ENCODE results near the gene HOXA6.

The HOXA6 gene

GRCh38 chr7:27184337-27185012 is 36.9 kb upstream of the HOXA6 start:
- DNase-seq (ENCODE audit: low read depth in 2 of 2): no peak

GRCh38 chr7:27183682-27184336 is 36.2 kb upstream of the HOXA6 start:
- no peak for DNase-seq (ENCODE audit: low read depth in 2 of 2)

GRCh38 chr7:27182861-27183681 is 35.5 kb upstream of the HOXA6 start:
- no peak for DNase-seq (ENCODE audit: low read depth in 2 of 2)

GRCh38 chr7:27182285-27182841 is 34.8 kb upstream of the HOXA6 start:
- DNase-seq (ENCODE audit: low read depth in 2 of 2): no peak

- no peak for DNase-seq (ENCODE audit: low read depth in 2 of 2)
These were observed 34.3 kb upstream of the HOXA6 start for GRCh38 chr7:27181795-27182275.

- no peak for DNase-seq (ENCODE audit: low read depth in 2 of 2)
These were observed 33.2 kb upstream of the HOXA6 start for GRCh38 chr7:27180431-27181420.

GRCh38 chr7:27179503-27180430 is 32.2 kb upstream of the HOXA6 start:
- DNase-seq (ENCODE audit: low read depth in 2 of 2): peak in 1 of 2 donors; percentile 47

GRCh38 chr7:27179030-27179429 is 31.5 kb upstream of the HOXA6 start:
- DNase-seq (ENCODE audit: low read depth in 2 of 2): no peak

GRCh38 chr7:27178366-27178765 is 30.8 kb upstream of the HOXA6 start:
- DNase-seq (ENCODE audit: low read depth in 2 of 2): no peak

GRCh38 chr7:27177795-27178320 is 30.3 kb upstream of the HOXA6 start:
- no peak for DNase-seq (ENCODE audit: low read depth in 2 of 2)

GRCh38 chr7:27176962-27177794 is 29.6 kb upstream of the HOXA6 start:
- no peak for DNase-seq (ENCODE audit: low read depth in 2 of 2)

- no peak for DNase-seq (ENCODE audit: low read depth in 2 of 2)
These were observed 28.9 kb upstream of the HOXA6 start for GRCh38 chr7:27176524-27176845.

- DNase-seq (ENCODE audit: low read depth in 2 of 2): no peak
These were observed 28.3 kb upstream of the HOXA6 start for GRCh38 chr7:27175626-27176523.

GRCh38 chr7:27174874-27175625 is 27.5 kb upstream of the HOXA6 start:
- DNase-seq (ENCODE audit: low read depth in 2 of 2): no peak

- no peak for DNase-seq (ENCODE audit: low read depth in 2 of 2)
These were observed 26.6 kb upstream of the HOXA6 start, which contains the start of gene HOXA10 for GRCh38 chr7:27173956-27174873. Gene HOXA10, minus strand, starts transcription at chr7:27174320. Its CDS starts 14 bp downstream, at chr7:27174306.

- no peak for DNase-seq (ENCODE audit: low read depth in 2 of 2)
These were observed 26.0 kb upstream of the HOXA6 start for GRCh38 chr7:27173511-27173955.
